Measurements from ENCODE around the gene HMSD.

Gene HMSD

DNA sequence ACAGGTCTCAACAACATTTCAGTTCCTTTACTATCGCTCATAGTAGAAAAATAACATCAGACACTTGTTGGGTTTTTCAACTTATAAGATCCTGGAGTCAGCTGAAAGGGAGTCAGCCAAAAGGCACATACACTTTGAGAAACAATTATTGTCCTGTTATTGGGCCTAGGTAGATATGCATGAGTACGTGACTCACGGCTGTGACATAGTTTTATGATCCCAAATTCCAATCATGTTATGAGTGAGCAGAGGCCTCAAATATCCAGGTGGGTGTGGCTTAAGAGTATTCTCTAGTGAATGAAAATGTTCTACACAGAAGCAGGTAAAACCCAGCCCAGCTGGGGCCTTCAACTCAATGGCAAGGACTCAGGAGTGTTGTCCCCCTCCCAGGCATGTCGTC is 47.9 kb downstream of the HMSD start:
- no peak for DNase-seq

- DNase-seq = no peak
These were observed 48.5 kb downstream of the HMSD start for GRCh38 chr18:63997606-63998005.

- DNase-seq = no peak
These were observed 50.8 kb downstream of the HMSD start for GRCh38 chr18:63999871-64000270.

DNA sequence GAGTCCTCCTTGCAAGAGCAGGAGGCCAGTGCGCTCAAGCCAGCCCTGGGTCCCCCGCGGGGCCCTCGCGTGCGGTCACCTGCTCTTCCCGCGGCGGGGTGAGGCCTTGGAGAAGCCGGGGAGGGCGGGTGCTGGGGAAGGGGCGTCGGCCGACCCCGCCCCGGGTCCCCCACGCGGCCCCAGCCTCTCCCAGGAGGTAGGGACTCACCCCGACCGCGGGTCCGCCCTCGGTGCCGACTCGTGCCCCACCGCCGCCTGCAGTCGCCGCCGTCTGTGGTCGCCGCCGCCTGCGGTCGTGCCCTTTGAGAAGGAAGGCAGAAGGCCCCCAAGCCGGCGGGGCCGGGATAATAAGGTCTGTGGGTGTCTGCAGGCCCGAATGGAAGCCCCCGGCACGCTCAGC is 53.5 kb downstream of the HMSD start:
- no peak for DNase-seq

DNA sequence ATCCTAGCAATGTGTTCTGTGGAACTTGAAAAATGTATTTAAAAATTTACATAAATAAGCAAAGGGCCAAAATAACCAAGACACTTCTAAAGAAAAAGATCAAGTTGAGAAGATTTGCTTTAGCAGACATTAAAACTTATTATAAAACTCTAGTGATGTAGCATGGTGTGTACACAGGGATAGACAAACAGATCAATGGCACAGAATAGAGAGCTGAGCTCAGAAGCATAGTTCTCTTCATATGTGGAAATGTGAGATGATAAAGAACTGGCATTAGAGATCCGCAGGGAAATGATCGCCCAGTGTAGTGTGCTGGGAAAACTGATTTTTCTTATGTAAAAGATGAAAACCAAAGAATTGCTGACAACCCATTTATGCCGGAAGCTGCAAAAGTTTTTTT is 60.2 kb downstream of the HMSD start:
- DNase-seq = no peak

Data from CD4-positive, alpha-beta T cell treated with Interleukin-12 subunit alpha and Interleukin-12 subunit beta, for 1 hour (primary cell).